Testis (tissue), 3 donors: ENCODE measurements around the gene LMAN1. TPM values are rescaled to one million over a fixed set of nuclear protein-coding genes. Genes with fewer than 3 reads are reported as not detected.

Experiments
- DNase-seq: peaks from one replicate; pipeline ENCODE4 v3.0.0-alpha.2; 2019
- H3K27ac ChIP-seq, 2 donors: fragments of 200-600 bp; sonication (generic); one replicate each; pipeline ENCODE4 v1.5.1; 2019
- H3K27me3 ChIP-seq: fragments of 200-600 bp; sonication (generic); one replicate; pipeline ENCODE4 v1.5.1; 2019
- H3K36me3 ChIP-seq: fragments of 200-600 bp; sonication (generic); one replicate; pipeline ENCODE4 v1.5.1; 2017; ENCODE audit warnings: low read depth; ENCODE audit errors: missing control alignments
- H3K4me1 ChIP-seq: fragments of 200-600 bp; sonication (generic); one replicate; pipeline ENCODE4 v1.5.1; 2019
- H3K4me3 ChIP-seq, 2 donors: fragments of 200-600 bp; sonication (generic); one replicate each; pipeline ENCODE4 v1.5.1; 2017 to 2019
- H3K9me3 ChIP-seq: fragments of 200-600 bp; sonication (generic); one replicate; pipeline ENCODE4 v1.5.1; 2017
- CTCF ChIP-seq, 3 experiments: fragments of 450-650 bp in 2 of 3; fragments of 200-600 bp in 1 of 3; sonication (generic) in 1 of 3; IDR thresholded peaks; one replicate each; pipeline ENCODE4 v1.5.1; 2016 to 2019; ENCODE audit warnings: antibody characterized with exemption in 3 of 3, mild to moderate bottlenecking in 2 of 3, moderate library complexity in 1 of 3
- POLR2A ChIP-seq: fragments of 450-650 bp; IDR thresholded peaks from one replicate; pipeline ENCODE4 v1.6.1; 2017; ENCODE audit warnings: antibody characterized with exemption, mild to moderate bottlenecking, moderate library complexity
- WGBS, 2 donors: methylation state at CpG; one replicate each; pipeline ENCODE4 v1.1.5; 2018; 5-methylcytosine and 5-hydroxymethylcytosine counted together
- intact Hi-C: fragments of 100-400 bp; cut with DNase I; formaldehyde crosslinking; loops from one replicate; pipeline ENCODE4 v1.15.1; 2023; ENCODE audit warnings: low total_unique reads
- polyA plus RNA-seq: library from polyadenylated mRNA; stranded (reverse); fragments of 350-450 nt; fragmentation: Illumina TruSeq; extraction: RNeasy Lipid Tissue Mini Kit (QIAGEN cat#74804); gene quantifications from one replicate; pipeline ENCODE4 v1.2.3, GENCODE V29; 2014; ENCODE audit warnings: low read depth, low replicate concordance; ENCODE audit not compliant: insufficient read depth
- total RNA-seq, 2 donors: library from RNA; depleted of rRNA; stranded (reverse); fragments of >200 nt; gene quantifications; one replicate each; pipeline ENCODE4 v1.2.3, GENCODE V29; 2016

LMAN1 gene
- total and polyA plus RNA-seq, 3 donors from 2014 or later: 35.3 to 98.9 (median 72.9) TPM

- no peak overlapping the region for H3K4me3 ChIP-seq
- TF ChIP-seq CTCF (IDR thresholded peaks at IDR 0.05) (no peak), POLR2A (no peak)
- H3K27me3 ChIP-seq: no peaks in the 10 kb centered on the region
- no peaks in the 10 kb centered on the region for H3K36me3 ChIP-seq
- 86 to 99% methylated on average over 2 of the region's 2 CpGs for WGBS, 2 donors
- no peaks in the 10 kb centered on the region for H3K4me1 ChIP-seq
- H3K9me3 ChIP-seq: no peaks in the 10 kb centered on the region
- intact Hi-C loops: no loop called here
- no peak overlapping the region for H3K27ac ChIP-seq
- DNase-seq: no peak
Measured at GRCh38 chr18:59343926-59344325, 15.1 kb downstream of the LMAN1 start.

GRCh38 chr18:59340817-59341216 is 18.2 kb downstream of the LMAN1 start:
- no peaks in the 10 kb centered on the region for H3K36me3 ChIP-seq

GRCh38 chr18:59340312-59340711 is 18.8 kb downstream of the LMAN1 start:
- intact Hi-C loops: no loop called here
- Histone ChIP-seq H3K9me3 (no peaks in the 10 kb centered on the region), H3K4me3 (no peak overlapping the region), H3K27ac (no peak overlapping the region), H3K27me3 (no peaks in the 10 kb centered on the region), H3K36me3 (no peaks in the 10 kb centered on the region), H3K4me1 (no peaks in the 10 kb centered on the region)
- TF ChIP-seq CTCF (IDR thresholded peaks at IDR 0.05): no peak
- TF ChIP-seq POLR2A: no peak
- DNase-seq: no peak
- WGBS, 2 donors: 97 to 99% methylated on average over 2 of the region's 2 CpGs

More at GRCh38 chr18:59340817-59341216, 18.2 kb downstream of the LMAN1 start:
- Histone ChIP-seq H3K9me3 (no peaks in the 10 kb centered on the region), H3K27me3 (no peaks in the 10 kb centered on the region), H3K27ac (no peak overlapping the region), H3K4me3 (no peak overlapping the region), H3K4me1 (no peaks in the 10 kb centered on the region)
- no peak for TF ChIP-seq CTCF (IDR thresholded peaks at IDR 0.05)
- TF ChIP-seq POLR2A: no peak
- no peak for DNase-seq
- intact Hi-C loops: no loop called here

- H3K27me3 ChIP-seq: no peaks in the 10 kb centered on the region
- TF ChIP-seq CTCF (IDR thresholded peaks at IDR 0.05) (no peak), POLR2A (no peak)
- H3K27ac ChIP-seq: peak overlapping the region in 1 of 2 donors; percentile 66
- no peaks in the 10 kb centered on the region for H3K9me3 ChIP-seq
- no peaks in the 10 kb centered on the region for H3K36me3 ChIP-seq
- H3K4me1 ChIP-seq: peaks cover 5% of the 10 kb centered on the region
- intact Hi-C loops: no loop called here
- WGBS, 2 donors: 65% methylated on average over 3 of the region's 3 CpGs
- no peak overlapping the region for H3K4me3 ChIP-seq
- peak; percentile 73 for DNase-seq
Measured at GRCh38 chr18:59332986-59333385, 26.1 kb downstream of the LMAN1 start.

GRCh38 chr18:59328683-59329082 is 30.4 kb downstream of the LMAN1 start:
- Histone ChIP-seq H3K4me3 (no peak overlapping the region), H3K27me3 (no peaks in the 10 kb centered on the region), H3K27ac (peak overlapping the region in 1 of 2 donors; percentile 4), H3K4me1 (peaks cover 5% of the 10 kb centered on the region), H3K9me3 (no peaks in the 10 kb centered on the region), H3K36me3 (no peaks in the 10 kb centered on the region)
- DNase-seq: no peak
- 93 to 97% methylated on average over 2 of the region's 2 CpGs for WGBS, 2 donors
- no peak for TF ChIP-seq POLR2A
- no peak for TF ChIP-seq CTCF (IDR thresholded peaks at IDR 0.05)
- intact Hi-C loops: no loop called here
